Vagina (tissue), 2 donors: ENCODE data around the gene C13orf42.

Experiments used
- POLR2A ChIP-seq, 2 donors: fragments of 450-650 bp; IDR thresholded peaks; one replicate each; pipeline ENCODE4 v1.6.1; 2017; ENCODE audit warnings: antibody characterized with exemption in 2 of 2, mild to moderate bottlenecking in 2 of 2, moderate library complexity in 2 of 2
- POLR2AphosphoS5 ChIP-seq, 2 donors: sonication (generic); formaldehyde crosslinking; IDR thresholded peaks; one replicate each; pipeline ENCODE4 v1.9.0; 2017; ENCODE audit warnings: antibody characterized with exemption in 2 of 2, mild to moderate bottlenecking in 2 of 2, low read depth in 1 of 2; ENCODE audit not compliant: insufficient read depth in 1 of 2
- TF ChIP-seq, protein P1 (sequence below), 3 experiments: fragments of 450-650 bp in 2 of 3; fragments of 200-600 bp in 1 of 3; sonication (generic) in 1 of 3; IDR thresholded peaks; one replicate each; pipeline ENCODE4 v1.5.1; 2017 to 2019; ENCODE audit warnings: antibody characterized with exemption in 3 of 3, mild to moderate bottlenecking in 2 of 3, moderate library complexity in 2 of 3

GRCh38 chr13:51035469-51035868 lies 75.6 kb downstream of the C13orf42 start:
- TF ChIP-seq, protein P1, sequence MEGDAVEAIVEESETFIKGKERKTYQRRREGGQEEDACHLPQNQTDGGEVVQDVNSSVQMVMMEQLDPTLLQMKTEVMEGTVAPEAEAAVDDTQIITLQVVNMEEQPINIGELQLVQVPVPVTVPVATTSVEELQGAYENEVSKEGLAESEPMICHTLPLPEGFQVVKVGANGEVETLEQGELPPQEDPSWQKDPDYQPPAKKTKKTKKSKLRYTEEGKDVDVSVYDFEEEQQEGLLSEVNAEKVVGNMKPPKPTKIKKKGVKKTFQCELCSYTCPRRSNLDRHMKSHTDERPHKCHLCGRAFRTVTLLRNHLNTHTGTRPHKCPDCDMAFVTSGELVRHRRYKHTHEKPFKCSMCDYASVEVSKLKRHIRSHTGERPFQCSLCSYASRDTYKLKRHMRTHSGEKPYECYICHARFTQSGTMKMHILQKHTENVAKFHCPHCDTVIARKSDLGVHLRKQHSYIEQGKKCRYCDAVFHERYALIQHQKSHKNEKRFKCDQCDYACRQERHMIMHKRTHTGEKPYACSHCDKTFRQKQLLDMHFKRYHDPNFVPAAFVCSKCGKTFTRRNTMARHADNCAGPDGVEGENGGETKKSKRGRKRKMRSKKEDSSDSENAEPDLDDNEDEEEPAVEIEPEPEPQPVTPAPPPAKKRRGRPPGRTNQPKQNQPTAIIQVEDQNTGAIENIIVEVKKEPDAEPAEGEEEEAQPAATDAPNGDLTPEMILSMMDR (IDR thresholded peaks at IDR 0.05): no peak
- no peak for TF ChIP-seq POLR2AphosphoS5 (IDR thresholded peaks at IDR 0.05; ENCODE audit: insufficient read depth in 1 of 2, low read depth in 1 of 2)
- no peak for TF ChIP-seq POLR2A (IDR thresholded peaks at IDR 0.05)
